Muscle of leg (tissue), 11 donors: ENCODE results near the gene ZNF407. TPM values are rescaled to one million over a fixed set of nuclear protein-coding genes. Genes with fewer than 3 reads are reported as not detected.
"Not testable (repeated sequence)": the region's sequence is repeated elsewhere in the genome, so short reads cannot be mapped to it uniquely, and the experiment has no call there.

Source experiments
- DNase-seq: peaks from one replicate; pipeline ENCODE4 v3.0.0; 2013
- H3K27ac ChIP-seq: one replicate; pipeline ENCODE4 v1.5.1; 2013; ENCODE audit warnings: mild to moderate bottlenecking, low read length, control low read depth
- H3K27me3 ChIP-seq: one replicate; pipeline ENCODE4 v1.6.1; 2013; ENCODE audit warnings: low read length; ENCODE audit not compliant: control insufficient read depth, insufficient read depth
- H3K36me3 ChIP-seq: one replicate; pipeline ENCODE4 v1.6.1; 2013; ENCODE audit warnings: low read length; ENCODE audit not compliant: control insufficient read depth, insufficient read depth
- H3K4me1 ChIP-seq: one replicate; pipeline ENCODE4 v1.6.1; 2013; ENCODE audit warnings: low read length; ENCODE audit not compliant: control insufficient read depth, insufficient read depth
- H3K4me3 ChIP-seq: one replicate; pipeline ENCODE4 v1.5.1; 2013; ENCODE audit warnings: low read length, control low read depth
- H3K9me3 ChIP-seq: replicated peaks from 2 replicates; pipeline ENCODE4 v1.6.1; 2013; ENCODE audit warnings: low read depth, low read length; ENCODE audit not compliant: control insufficient read depth
- WGBS: methylation state at CpG from one replicate; pipeline ENCODE4 v1.1.5; 2013; ENCODE audit warnings: missing lambda C conversion rate; ENCODE audit not compliant: insufficient coverage; 5-methylcytosine and 5-hydroxymethylcytosine counted together
- polyA plus RNA-seq, 8 donors: library from polyadenylated mRNA; unstranded; fragments of 120-200 nt; gene quantifications; one replicate each; pipeline versions ENCODE4 v1.2.1 to v1.2.3, GENCODE V29; 2013; ENCODE audit warnings: inconsistent platforms in 1 of 8, low replicate concordance in 1 of 8; ENCODE audit not compliant: insufficient read length in 8 of 8, insufficient read depth in 1 of 8
- total RNA-seq: library from RNA; stranded (reverse); fragments of 120-200 nt; gene quantifications from one replicate; pipeline ENCODE4 v1.2.4, GENCODE V29; 2013

Gene ZNF407
- total and polyA plus RNA-seq, 9 donors = 5.3 to 10.7 (median 6.4) TPM

DNA sequence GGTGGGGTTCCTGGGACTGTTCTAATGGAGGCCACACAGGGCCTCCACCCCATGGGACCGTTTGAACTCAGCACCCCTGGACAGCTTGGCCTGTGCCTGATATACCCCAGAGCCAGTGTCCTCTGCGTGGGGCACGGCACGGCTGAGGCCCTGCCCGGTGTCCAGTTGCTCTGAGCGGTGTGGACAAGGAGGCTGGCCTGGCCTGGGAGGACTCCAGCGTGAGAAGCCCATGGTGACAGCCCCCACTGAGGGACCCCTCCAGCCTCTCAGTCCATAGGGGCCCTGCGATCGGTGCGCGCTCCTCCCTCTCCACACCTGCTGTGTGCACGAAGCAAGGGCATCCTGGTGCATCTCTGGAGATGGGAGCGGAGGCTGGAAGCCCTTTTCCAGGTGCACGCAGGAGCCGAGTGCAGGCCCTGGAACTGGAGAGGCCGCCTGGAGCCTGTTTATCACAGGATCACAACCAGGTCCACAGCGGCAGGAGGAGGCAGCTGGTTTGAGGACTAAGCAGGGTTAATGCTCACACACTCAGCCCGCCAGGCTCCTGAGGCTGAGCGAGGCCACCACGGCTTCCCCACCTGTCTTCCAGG, 491.0 kb downstream of the ZNF407 start:
- no peaks in the 10 kb centered on the region for H3K27me3 ChIP-seq
- no peak for DNase-seq
- WGBS = 79% methylated on average over 19 of the region's 20 CpGs
- no peaks in the 10 kb centered on the region for H3K4me1 ChIP-seq
- H3K9me3 ChIP-seq = no peaks in the 10 kb centered on the region
- H3K4me3 ChIP-seq = no peak overlapping the region
- no peaks in the 10 kb centered on the region for H3K36me3 ChIP-seq
- no peak overlapping the region for H3K27ac ChIP-seq

DNA sequence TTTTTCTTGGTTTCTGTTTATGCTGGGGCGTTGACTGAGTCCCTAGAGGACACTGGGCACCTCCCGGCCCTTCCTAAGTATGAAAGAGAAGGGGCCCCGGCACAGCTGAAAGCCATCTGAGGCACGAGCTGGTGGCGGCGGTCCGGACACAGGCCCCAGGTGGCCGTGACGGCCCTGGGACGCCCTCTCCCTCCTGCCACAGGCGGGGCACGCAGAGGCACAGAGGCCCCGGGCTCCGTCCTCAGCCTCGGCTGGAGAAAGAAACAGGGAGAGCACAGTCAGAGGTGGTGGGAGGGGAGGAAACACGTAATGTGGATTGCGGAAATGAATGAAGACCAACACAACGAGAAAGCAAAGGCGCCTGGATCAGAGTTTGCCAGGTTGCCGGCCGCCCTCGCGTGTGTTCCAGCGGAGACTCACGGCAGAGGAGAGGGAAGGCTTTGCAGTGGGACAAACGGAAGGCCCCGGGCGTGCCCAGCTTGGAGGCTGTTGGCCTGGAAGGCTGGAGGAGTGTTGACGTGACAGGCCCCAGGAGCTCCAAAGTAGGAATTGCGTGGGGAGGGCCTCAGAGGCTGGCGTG, 492.2 kb downstream of the ZNF407 start:
- 86% methylated on average over 25 of the region's 31 CpGs for WGBS
- Histone ChIP-seq H3K36me3 (no peaks in the 10 kb centered on the region), H3K4me1 (no peaks in the 10 kb centered on the region), H3K4me3 (no peak overlapping the region), H3K27me3 (no peaks in the 10 kb centered on the region), H3K9me3 (no peaks in the 10 kb centered on the region), H3K27ac (no peak overlapping the region)
- DNase-seq = no peak

DNA sequence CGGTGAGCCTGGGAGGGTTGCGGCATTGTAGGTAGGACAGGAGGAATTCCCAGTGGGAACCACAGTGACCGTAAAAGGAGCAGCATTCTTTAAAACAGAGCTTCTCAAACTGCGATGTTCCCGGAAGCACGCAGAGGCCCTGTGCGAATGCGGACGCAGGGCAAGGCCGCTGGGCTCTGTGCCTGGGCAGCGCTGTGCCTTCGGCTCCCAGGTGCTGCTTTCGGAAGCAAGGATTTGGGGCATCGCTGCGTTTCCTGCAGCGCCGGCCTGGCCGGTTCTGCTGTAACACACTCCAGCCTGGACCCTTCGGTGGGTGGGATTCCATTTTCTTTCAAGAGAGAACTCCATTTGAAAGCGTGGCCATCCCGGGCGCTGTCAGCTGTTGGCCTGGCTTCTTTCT, 492.7 kb downstream of the ZNF407 start:
- Histone ChIP-seq H3K27ac (no peak overlapping the region), H3K4me3 (no peak overlapping the region), H3K4me1 (no peaks in the 10 kb centered on the region), H3K9me3 (no peaks in the 10 kb centered on the region), H3K36me3 (no peaks in the 10 kb centered on the region), H3K27me3 (no peaks in the 10 kb centered on the region)
- no peak for DNase-seq
- WGBS = 91% methylated on average over 22 of the region's 22 CpGs

- no peak overlapping the region for H3K27ac ChIP-seq
- no peaks in the 10 kb centered on the region for H3K4me1 ChIP-seq
- DNase-seq = no peak
- WGBS = 92% methylated on average over 2 of the region's 6 CpGs
- H3K36me3 ChIP-seq = no peaks in the 10 kb centered on the region
- no peaks in the 10 kb centered on the region for H3K27me3 ChIP-seq
- no peak overlapping the region for H3K4me3 ChIP-seq
- H3K9me3 ChIP-seq = peaks cover 14% of the 10 kb centered on the region
Measured at GRCh38 chr18:75097491-75098225, 500.0 kb downstream of the ZNF407 start.

- Histone ChIP-seq H3K36me3 (no peaks in the 10 kb centered on the region), H3K4me1 (no peaks in the 10 kb centered on the region), H3K4me3 (no peak overlapping the region), H3K27ac (no peak overlapping the region), H3K9me3 (peaks cover 13% of the 10 kb centered on the region), H3K27me3 (peaks cover 2% of the 10 kb centered on the region)
- 100% methylated on average over 2 of the region's 3 CpGs for WGBS
- no peak for DNase-seq
Measured at GRCh38 chr18:75100832-75101630, 503.4 kb downstream of the ZNF407 start.

GRCh38 chr18:75101916-75102315, 504.2 kb downstream of the ZNF407 start:
- Histone ChIP-seq H3K27ac (no peak overlapping the region), H3K4me3 (no peak overlapping the region), H3K36me3 (no peaks in the 10 kb centered on the region), H3K27me3 (peaks cover 2% of the 10 kb centered on the region), H3K4me1 (no peaks in the 10 kb centered on the region), H3K9me3 (peaks cover 13% of the 10 kb centered on the region)
- DNase-seq = no peak
- WGBS = 60% methylated on average over 2 of the region's 3 CpGs

- H3K4me1 ChIP-seq, DNase-seq, H3K4me3 ChIP-seq, H3K27ac ChIP-seq, H3K36me3 ChIP-seq, H3K27me3 ChIP-seq: not testable (repeated sequence)
- peaks cover 13% of the 10 kb centered on the region for H3K9me3 ChIP-seq
- 72% methylated on average over 2 of the region's 6 CpGs for WGBS
Measured at GRCh38 chr18:75104029-75104428, 506.4 kb downstream of the ZNF407 start.

DNA sequence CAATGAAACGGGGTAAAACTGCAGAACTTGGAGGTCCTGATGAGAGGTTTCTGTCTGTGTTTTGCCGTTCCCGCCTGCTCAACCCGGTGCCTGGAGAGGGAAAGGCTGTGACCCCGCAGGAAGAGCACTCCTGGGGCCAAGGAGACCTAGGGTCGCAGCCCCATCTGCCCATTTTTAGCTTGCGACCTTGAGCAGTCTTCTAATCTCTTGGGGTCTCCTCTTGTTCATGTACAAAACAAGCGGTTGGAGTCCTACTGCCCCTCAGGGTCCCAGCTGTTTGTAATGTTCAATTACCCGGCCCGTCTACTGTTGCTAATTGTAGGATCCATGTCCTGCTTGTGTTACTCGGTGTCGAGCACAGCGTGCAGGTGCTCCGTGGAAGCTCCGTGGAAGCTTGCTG, 506.8 kb downstream of the ZNF407 start:
- Histone ChIP-seq H3K27ac (no peak overlapping the region), H3K36me3 (no peaks in the 10 kb centered on the region), H3K4me3 (no peak overlapping the region), H3K9me3 (peaks cover 13% of the 10 kb centered on the region), H3K27me3 (peaks cover 2% of the 10 kb centered on the region), H3K4me1 (peaks cover 6% of the 10 kb centered on the region)
- DNase-seq = no peak
- 87% methylated on average over 11 of the region's 15 CpGs for WGBS

- DNase-seq = no peak
Measured at GRCh38 chr18:75105551-75106254, 508.0 kb downstream of the ZNF407 start.

More at GRCh38 chr18:75105551-75106254, 508.0 kb downstream of the ZNF407 start:
- peaks cover 11% of the 10 kb centered on the region for H3K4me1 ChIP-seq
- 86% methylated on average over 7 of the region's 15 CpGs for WGBS
- no peak overlapping the region for H3K27ac ChIP-seq
- peaks cover 2% of the 10 kb centered on the region for H3K27me3 ChIP-seq
- H3K36me3 ChIP-seq = no peaks in the 10 kb centered on the region
- no peak overlapping the region for H3K4me3 ChIP-seq
- H3K9me3 ChIP-seq = peaks cover 10% of the 10 kb centered on the region
